IPS-NIHi11 (cell line): ENCODE results near the gene RNF223.
A peak's percentile ranks its signal among the peaks of the same experiment; 100 is the strongest.
"Not testable (repeated sequence)": the region's sequence is repeated elsewhere in the genome, so short reads cannot be mapped to it uniquely, and the experiment has no call there.

Experiments
- DNase-seq: peaks from one replicate; pipeline ENCODE4 v3.0.0; 2012; ENCODE audit warnings: mixed read lengths, low spot score

The RNF223 gene

GRCh38 chr1:1059494-1060280, 14.4 kb downstream of the RNF223 start:
- peak; percentile 97 for DNase-seq

DNA sequence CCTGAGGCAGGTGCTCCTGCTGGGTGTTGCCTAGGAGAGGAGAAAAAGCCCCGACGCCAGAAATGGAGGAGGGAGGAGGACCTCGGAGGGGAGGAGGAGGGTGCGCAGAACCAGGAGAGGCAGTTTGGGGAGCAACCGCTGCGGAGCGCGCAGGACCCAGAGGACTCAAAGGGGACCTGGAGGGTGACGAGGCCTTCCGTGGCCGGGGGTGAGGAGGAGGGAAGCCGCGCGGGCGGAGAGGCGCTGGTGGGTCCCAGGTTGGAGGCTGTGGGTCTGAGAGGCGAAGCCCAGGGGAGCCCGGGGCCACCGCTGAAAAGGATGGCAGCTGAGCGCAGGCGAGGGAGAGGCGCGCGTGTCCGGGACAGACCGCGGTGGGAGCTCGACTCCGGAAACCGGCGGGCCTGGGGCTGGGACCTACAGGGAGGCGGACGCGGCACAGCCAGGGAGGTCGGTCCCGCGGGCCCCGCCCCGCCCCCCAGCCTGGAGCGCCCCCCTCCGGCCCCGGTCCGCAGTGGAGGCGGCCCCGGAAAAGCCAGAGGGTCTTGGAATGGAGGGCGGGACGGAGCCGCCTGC, 15.1 kb downstream of the RNF223 start:
- no peak for DNase-seq

- DNase-seq = no peak
Observed at GRCh38 chr1:1058088-1058905, 15.8 kb downstream of the RNF223 start.

DNA sequence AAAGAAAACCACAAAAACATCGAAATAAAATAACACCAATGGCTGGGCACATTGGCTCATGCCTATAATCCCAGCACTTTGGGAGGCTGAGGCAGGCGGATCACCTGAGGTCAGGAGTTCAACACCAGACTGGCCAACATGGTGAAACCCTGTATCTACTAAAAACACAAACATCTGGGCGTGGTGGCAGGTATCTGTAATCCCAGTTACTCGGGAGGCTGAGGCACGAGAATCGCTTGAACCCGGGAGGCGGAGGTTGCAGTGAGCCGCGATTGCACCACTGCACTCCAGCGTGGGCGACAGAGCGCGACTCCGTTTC, 16.4 kb downstream of the RNF223 start:
- not testable (repeated sequence) for DNase-seq

DNA sequence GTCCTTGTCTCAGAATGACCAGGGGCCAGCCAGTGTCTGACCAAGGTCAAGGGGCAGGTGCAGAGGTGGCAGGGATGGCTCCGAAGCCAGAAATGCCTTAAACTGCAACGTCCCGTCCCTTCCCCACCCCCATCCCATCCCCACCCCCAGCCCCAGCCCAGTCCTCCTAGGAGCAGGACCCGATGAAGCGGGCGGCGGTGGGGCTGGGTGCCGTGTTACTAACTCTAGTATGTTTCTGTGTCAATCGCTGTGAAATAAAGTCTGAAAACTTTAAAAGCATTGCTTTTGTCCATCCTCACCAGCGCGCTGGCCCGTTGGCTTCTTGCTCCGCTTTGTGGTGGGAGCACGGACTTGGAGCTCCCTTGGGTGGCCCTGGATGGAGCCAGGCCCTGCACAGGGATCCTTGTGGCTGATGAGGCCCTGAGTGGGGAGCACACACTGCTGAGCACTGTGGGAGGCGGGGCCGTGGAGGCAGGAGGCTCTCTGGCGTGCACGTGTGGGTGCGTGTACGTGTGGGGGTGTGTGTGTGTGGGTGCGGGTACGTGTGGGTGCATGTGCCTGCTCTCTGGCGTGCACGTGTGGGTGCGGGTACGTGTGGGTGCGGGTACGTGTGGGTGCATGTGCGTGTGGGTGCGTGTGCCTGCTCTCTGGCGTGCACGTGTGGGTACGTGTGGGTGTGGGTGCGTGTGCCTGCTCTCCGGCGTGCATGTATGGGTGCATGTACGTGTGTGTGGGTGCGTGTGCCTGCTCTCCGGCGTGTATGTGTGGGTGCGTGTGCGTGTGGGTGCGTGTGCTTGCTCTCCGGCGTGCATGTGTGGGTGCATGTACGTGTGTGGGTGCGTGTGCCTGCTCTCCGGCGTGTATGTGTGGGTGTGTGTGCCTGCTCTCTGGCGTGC, 18.0 kb downstream of the RNF223 start:
- DNase-seq = no peak

GRCh38 chr1:1054971-1055370, 19.1 kb downstream of the RNF223 start:
- DNase-seq = no peak

DNA sequence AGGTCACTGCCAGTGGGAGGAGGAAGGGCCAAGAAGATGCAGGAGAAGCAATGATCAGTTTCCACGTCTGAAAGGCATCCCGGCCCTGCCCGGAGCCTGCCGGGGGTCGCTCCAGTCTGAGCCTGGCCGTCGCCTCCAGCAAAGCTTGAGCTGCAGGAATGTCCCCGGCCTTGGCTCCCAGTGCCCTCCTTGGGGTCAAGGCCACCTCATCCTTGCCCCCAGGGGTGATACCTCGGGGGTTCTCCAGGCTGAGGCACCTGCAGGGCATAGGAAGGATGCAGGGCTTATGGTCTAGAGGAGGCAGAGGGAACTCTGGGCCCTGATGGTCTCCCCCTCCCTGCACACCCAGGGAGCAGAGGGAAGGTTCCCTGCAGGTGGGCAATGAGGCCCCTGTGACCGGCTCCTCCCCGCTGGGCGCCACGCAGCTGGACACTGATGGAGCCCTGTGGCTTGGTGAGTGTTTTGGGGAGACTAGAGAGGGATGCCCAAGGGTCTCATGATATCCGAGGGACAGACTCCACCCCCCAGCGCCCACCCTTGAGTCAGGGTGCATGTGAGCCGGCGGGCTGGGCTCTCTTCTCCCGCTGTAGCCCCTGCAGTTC, 19.9 kb downstream of the RNF223 start:
- no peak for DNase-seq

- DNase-seq = no peak
Observed at GRCh38 chr1:1053682-1054081, 20.4 kb downstream of the RNF223 start.

DNA sequence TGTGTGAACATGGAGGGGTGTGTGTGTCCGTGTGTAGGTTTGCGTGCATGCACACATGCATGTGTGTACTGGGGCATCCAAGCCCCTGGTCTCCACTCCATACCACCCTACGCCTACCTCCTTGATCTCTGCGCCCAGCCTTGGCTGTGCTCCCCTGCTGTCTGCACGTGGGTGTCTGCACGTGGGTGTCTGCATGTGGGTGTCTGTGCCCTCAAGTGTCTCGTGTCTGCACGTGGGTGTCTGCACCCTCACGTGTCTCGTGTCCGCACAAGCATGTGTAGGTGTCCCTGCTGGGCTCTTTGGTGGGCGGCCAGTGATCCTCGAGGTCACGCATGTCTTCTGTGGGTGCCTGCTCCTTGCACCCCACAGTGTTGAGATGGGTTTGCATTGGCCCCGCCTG, 21.1 kb downstream of the RNF223 start:
- no peak for DNase-seq

- no peak for DNase-seq
Observed at GRCh38 chr1:1052003-1052840, 21.9 kb downstream of the RNF223 start.

DNA sequence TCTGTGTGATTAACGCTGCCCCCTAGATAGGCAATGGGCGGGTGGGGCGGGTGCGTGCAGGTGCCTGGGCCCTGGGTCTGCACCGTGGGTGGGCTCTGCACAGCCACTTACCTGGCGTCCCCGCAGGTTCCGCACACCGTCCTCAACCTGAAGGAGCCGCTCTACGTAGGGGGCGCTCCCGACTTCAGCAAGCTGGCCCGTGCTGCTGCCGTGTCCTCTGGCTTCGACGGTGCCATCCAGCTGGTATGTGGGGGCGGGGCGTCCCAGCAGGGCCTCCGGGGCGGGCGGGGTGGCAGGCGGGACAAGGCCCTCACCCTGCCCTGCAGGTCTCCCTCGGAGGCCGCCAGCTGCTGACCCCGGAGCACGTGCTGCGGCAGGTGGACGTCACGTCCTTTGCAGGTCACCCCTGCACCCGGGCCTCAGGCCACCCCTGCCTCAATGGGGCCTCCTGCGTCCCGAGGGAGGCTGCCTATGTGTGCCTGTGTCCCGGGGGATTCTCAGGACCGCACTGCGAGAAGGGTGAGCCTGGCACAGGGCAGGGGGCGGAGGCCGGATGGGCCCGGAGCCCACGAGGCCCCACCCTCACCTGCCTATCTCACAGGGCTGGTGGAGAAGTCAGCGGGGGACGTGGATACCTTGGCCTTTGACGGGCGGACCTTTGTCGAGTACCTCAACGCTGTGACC, 22.8 kb downstream of the RNF223 start:
- DNase-seq = no peak

GRCh38 chr1:1050577-1051052, 23.5 kb downstream of the RNF223 start:
- DNase-seq = no peak

GRCh38 chr1:1049318-1050165, 24.6 kb downstream of the RNF223 start:
- DNase-seq = no peak

GRCh38 chr1:1048765-1049164, 25.3 kb downstream of the RNF223 start:
- no peak for DNase-seq

DNA sequence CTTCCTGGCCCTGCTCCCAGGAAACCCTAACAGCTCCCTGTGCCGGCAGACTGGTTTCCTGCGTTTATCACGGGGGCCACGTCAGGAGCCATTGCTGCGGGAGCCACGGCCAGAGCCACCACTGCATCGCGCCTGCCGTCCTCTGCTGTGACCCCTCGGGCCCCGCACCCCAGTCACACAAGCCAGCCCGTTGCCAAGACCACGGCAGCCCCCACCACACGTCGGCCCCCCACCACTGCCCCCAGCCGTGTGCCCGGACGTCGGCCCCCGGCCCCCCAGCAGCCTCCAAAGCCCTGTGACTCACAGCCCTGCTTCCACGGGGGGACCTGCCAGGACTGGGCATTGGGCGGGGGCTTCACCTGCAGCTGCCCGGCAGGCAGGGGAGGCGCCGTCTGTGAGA, 26.1 kb downstream of the RNF223 start:
- DNase-seq = no peak

DNA sequence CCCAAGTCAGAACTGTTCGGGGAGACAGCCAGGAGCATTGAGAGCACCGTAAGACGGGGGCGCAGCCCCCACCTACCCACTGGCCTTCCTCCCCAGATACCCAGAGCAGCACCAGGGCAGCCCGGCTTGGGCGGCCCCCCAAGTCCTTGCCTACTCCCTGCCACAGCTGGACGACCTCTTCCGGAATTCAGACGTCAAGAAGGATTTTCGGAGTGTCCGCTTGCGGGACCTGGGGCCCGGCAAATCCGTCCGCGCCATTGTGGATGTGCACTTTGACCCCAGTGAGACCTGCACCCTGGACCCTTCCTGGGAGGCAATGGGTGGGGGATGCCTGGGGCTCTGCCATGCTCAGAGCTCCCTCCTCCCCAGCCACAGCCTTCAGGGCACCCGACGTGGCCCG, 26.7 kb downstream of the RNF223 start:
- DNase-seq = no peak

DNA sequence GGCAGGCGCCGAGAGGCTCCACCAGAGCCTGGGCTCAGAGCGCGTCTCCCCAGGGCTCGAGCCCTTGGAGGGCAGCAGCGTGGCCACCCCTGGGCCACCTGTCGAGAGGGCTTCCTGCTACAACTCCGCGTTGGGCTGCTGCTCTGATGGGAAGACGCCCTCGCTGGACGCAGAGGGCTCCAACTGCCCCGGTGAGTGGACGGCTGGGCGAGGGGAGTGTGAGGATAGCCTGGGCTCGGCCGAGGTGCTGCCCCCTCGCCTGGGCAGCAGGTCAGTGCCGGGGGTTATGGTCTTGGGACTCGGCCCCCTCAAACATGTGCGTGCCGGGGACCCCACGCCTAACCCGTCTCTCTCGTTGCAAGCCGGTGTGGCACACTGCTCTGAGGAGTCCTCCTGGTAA, 27.3 kb downstream of the RNF223 start:
- DNase-seq = no peak

DNA sequence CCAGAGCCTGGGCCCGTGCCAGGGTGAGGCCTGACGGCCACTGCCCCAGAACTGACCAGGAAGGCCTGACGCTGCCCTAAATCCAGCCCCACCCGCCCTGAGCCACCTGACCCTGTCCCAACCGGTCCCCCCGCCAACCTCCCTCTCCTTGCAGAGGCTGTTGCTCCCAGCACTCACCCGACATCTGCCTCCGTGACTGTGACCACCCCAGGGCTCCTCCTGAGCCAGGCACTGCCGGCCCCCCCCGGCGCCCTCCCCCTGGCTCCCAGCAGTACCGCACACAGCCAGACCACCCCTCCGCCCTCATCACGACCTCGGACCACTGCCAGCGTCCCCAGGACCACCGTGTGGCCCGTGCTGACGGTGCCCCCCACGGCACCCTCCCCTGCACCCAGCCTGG, 27.9 kb downstream of the RNF223 start:
- DNase-seq = no peak

- DNase-seq = no peak
Observed at GRCh38 chr1:1045129-1045528, 29.0 kb downstream of the RNF223 start.
